Motor neuron (in vitro differentiated cells): ENCODE data around the gene NEGR1. TPM values are rescaled to one million over a fixed set of nuclear protein-coding genes. Genes with fewer than 3 reads are reported as not detected.

Experiments used
- ATAC-seq, 8 experiments: fragments of 200-7000 bp; cut with Tn5 transposase; replicated peaks in 6 of 8; 2 replicates each; pipeline ENCODE4 v1.8.0; 2021; ENCODE audit warnings: mild to moderate bottlenecking in 8 of 8, moderate library complexity in 8 of 8
- H3K27ac ChIP-seq, 2 donors: fragments of 250-450 bp; sonication (Bioruptor Pico); 2 replicates each; pipeline ENCODE4 v1.9.0; 2021; ENCODE audit warnings: antibody characterized with exemption in 2 of 2, mild to moderate bottlenecking in 2 of 2, moderate library complexity in 1 of 2
- H3K4me1 ChIP-seq, 2 donors: fragments of 250-450 bp; sonication (Bioruptor Pico); replicated peaks in 1 of 2; 2 replicates each; pipeline ENCODE4 v1.6.1; 2021; ENCODE audit warnings: antibody characterized with exemption in 2 of 2, mild to moderate bottlenecking in 2 of 2, moderate library complexity in 1 of 2
- H3K4me3 ChIP-seq, 5 donors: fragments of 250-450 bp; sonication (Bioruptor Pico); 2 replicates each; pipeline ENCODE4 v1.9.0; 2021; ENCODE audit warnings: antibody characterized with exemption in 5 of 5, mild to moderate bottlenecking in 5 of 5, moderate library complexity in 4 of 5
- WGBS, 10 experiments: fragments of 450-650 bp; shearing (Covaris generic); methylation state at CpG; one replicate each; pipeline ENCODE4 v1.0.0; 2022; 5-methylcytosine and 5-hydroxymethylcytosine counted together
- in situ Hi-C, 9 experiments: fragments of 400-800 bp; cut with MboI; loops; one replicate each; pipeline ENCODE4 v1.15.0; 2021; ENCODE audit warnings: low sequenced_read_pairs in 9 of 9, low pct_unique_long_range_greater_than_20kb in 2 of 9; ENCODE audit not compliant: unreplicated experiment in 9 of 9
- total RNA-seq, 8 experiments: library from RNA; unstranded; fragments of 300-600 nt; gene quantifications; 2 replicates each; pipeline versions ENCODE4 v1.2.3 to v1.2.4, GENCODE V29; 2022

NEGR1 gene
- total RNA-seq, 8 experiments from 2014 or later, result 0.63 to 40.6 (median 15.1) TPM

DNA sequence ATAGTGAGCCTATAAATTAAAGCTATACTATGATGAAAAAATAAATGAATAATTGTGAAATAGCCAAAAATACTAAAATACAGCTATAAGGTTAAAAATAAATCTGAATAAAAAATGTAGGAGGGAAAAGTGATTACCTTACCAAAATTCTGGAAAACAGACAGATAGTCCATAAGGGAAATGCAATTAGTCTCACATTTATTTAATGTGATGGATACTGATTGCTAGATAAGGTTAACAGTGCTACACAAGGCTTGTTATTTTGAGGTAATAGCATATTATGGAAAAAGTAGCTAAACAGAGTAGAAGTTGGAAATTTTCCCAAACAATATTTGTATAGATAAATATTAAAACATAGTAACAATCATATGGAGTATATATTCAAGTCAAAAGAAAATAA is 413.0 kb downstream of the NEGR1 start:
- in situ Hi-C loops, result no loop called here

GRCh38 chr1:71862756-71863155 is 419.6 kb downstream of the NEGR1 start:
- no peak for ATAC-seq
- WGBS, 10 experiments, result 47 to 94% (median 65%) methylated on average over 1 to 2 of the region's 2 CpGs
- no peak overlapping the region for H3K27ac ChIP-seq
- no peaks in the 10 kb centered on the region for H3K4me1 ChIP-seq
- no peak overlapping the region for H3K4me3 ChIP-seq
- in situ Hi-C loops, result no loop called here

More for the DNA sequence above, 413.0 kb downstream of the NEGR1 start:
- ATAC-seq, result no peak
- peaks cover 0 to 2% of the 10 kb centered on the region in 2 donors for H3K4me1 ChIP-seq
- H3K4me3 ChIP-seq, result no peak overlapping the region
- no peak overlapping the region for H3K27ac ChIP-seq

- H3K4me3 ChIP-seq, result no peak overlapping the region
- no peaks in the 10 kb centered on the region for H3K4me1 ChIP-seq
- ATAC-seq, result peak; percentile 25 to 96 (median 88)
- in situ Hi-C loops, result no loop called here
- no peak overlapping the region for H3K27ac ChIP-seq
Observed at GRCh38 chr1:71861022-71861421, 421.3 kb downstream of the NEGR1 start.

DNA sequence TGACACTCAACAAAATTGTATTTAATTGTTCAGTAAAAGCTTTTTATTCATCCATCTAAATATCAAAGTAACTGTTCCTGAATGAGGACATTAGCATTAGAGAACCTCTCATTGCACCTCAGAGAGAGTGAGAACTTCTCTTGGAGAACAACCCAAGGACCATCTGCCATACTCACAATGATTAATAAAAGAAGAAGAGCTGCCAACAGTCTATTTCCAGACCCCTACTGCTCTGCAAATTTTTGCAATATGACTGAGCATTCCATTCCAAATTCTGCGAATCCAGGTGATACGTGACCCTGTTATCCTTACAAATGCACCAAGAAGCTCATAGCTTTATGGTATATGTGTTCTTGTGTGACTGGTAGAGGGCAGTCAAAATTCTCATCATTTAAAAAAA is 422.5 kb downstream of the NEGR1 start:
- Histone ChIP-seq H3K4me3 (no peak overlapping the region), H3K27ac (no peak overlapping the region), H3K4me1 (no peaks in the 10 kb centered on the region)
- in situ Hi-C loops, result no loop called here
- WGBS, 10 experiments, result 50 to 100% (median 93%) methylated on average over 1 to 2 of the region's 2 CpGs
- ATAC-seq, result no peak

- no peak overlapping the region for H3K4me3 ChIP-seq
- 38 to 100% (median 88%) methylated on average over 1 of the region's 1 CpG for WGBS, 10 experiments
- in situ Hi-C loops, result no loop called here
- peak in 2 of 8 experiments; percentile 14 to 19 for ATAC-seq
- no peak overlapping the region for H3K27ac ChIP-seq
- H3K4me1 ChIP-seq, result no peaks in the 10 kb centered on the region
Observed at GRCh38 chr1:71857862-71858261, 424.5 kb downstream of the NEGR1 start.

- Histone ChIP-seq H3K4me3 (no peak overlapping the region), H3K27ac (no peak overlapping the region), H3K4me1 (no peaks in the 10 kb centered on the region)
- in situ Hi-C loops, result no loop called here
- ATAC-seq, result no peak
- 58 to 100% (median 79%) methylated on average over 1 to 2 of the region's 2 CpGs for WGBS, 10 experiments
Observed at GRCh38 chr1:71853360-71853759, 429.0 kb downstream of the NEGR1 start.

GRCh38 chr1:71850936-71851335 is 431.4 kb downstream of the NEGR1 start:
- in situ Hi-C loops, result no loop called here
- Histone ChIP-seq H3K4me1 (peaks cover 0 to 5% of the 10 kb centered on the region in 2 donors), H3K27ac (no peak overlapping the region), H3K4me3 (no peak overlapping the region)
- ATAC-seq, result no peak
- WGBS, 10 experiments, result 33 to 100% (median 90%) methylated on average over 1 to 3 of the region's 3 CpGs

DNA sequence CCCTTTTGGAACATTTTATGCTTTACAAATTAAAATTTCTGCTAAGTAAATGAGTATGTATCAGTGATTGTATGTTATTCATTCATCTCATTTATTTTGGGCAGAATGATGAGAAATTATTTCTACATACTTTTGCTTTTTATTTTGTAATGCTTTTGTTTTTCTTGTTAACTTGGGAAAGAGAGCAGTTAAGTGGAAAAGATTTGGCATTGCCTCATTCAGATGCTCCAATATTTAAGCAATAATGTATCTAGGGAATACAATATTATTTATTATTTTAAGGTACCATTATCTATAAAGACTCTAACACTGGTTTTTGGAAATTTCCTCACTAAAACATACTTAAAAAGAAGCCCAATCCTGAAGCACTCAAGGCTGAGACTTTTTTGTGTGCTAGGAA is 431.8 kb downstream of the NEGR1 start:
- ATAC-seq, result no peak
- Histone ChIP-seq H3K27ac (no peak overlapping the region), H3K4me1 (peaks cover 0 to 5% of the 10 kb centered on the region in 2 donors), H3K4me3 (no peak overlapping the region)
- in situ Hi-C loops, result no loop called here

GRCh38 chr1:71843012-71843411 is 439.3 kb downstream of the NEGR1 start:
- Histone ChIP-seq H3K4me1 (peaks cover 0 to 9% of the 10 kb centered on the region in 2 donors), H3K4me3 (no peak overlapping the region), H3K27ac (no peak overlapping the region)
- 53 to 95% (median 79%) methylated on average over 1 to 2 of the region's 2 CpGs; no CpG with 5 or more reads in 3 of the 10 experiments for WGBS, 10 experiments
- in situ Hi-C loops, result no loop called here
- peak in 1 of 8 experiments; percentile 48 for ATAC-seq

- 62 to 100% (median 88%) methylated on average over 1 to 4 of the region's 4 CpGs for WGBS, 10 experiments
- Histone ChIP-seq H3K4me1 (peaks cover 0 to 5% of the 10 kb centered on the region in 2 donors), H3K27ac (no peak overlapping the region), H3K4me3 (no peak overlapping the region)
- ATAC-seq, result no peak
- in situ Hi-C loops, result no loop called here
Observed at GRCh38 chr1:71839876-71840275, 442.5 kb downstream of the NEGR1 start.

DNA sequence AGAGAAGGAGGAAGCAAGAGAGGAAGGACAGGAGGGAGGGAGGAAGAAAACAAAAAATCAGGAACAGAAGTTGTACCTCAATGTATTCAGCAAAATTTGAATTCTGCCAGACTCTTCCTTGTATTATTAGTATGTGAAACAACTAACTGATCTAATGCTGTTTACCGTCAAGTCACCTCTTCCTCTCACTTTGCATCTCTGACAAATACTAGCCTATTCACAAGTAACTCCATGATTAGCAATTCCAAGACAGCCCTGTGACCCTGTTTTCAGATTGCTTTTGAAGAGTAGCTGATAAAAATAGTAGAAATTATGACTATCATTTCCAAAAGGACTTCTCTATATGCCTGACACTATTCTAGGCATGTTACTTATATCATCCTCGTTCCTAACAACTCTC is 445.4 kb downstream of the NEGR1 start:
- peak in 2 of 8 experiments; percentile 79 to 87 for ATAC-seq
- Histone ChIP-seq H3K27ac (no peak overlapping the region), H3K4me1 (no peaks in the 10 kb centered on the region), H3K4me3 (no peak overlapping the region)
- 4 to 57% (median 43%) methylated on average over 1 to 2 of the region's 2 CpGs; no CpG with 5 or more reads in 1 of the 10 experiments for WGBS, 10 experiments
- in situ Hi-C loops, result no loop called here

- in situ Hi-C loops, result no loop called here
- ATAC-seq, result no peak
- Histone ChIP-seq H3K27ac (no peak overlapping the region), H3K4me1 (no peaks in the 10 kb centered on the region), H3K4me3 (no peak overlapping the region)
Observed at GRCh38 chr1:71835442-71835813, 446.9 kb downstream of the NEGR1 start.

GRCh38 chr1:71834601-71835441 is 447.5 kb downstream of the NEGR1 start:
- ATAC-seq, result no peak
- Histone ChIP-seq H3K27ac (no peak overlapping the region), H3K4me3 (no peak overlapping the region), H3K4me1 (no peaks in the 10 kb centered on the region)
- WGBS, 10 experiments, result 34 to 100% (median 94%) methylated on average over 2 to 4 of the region's 4 CpGs
- in situ Hi-C loops, result no loop called here

GRCh38 chr1:71831646-71832045 is 450.7 kb downstream of the NEGR1 start:
- WGBS, 10 experiments, result 54 to 90% (median 84%) methylated on average over 2 to 4 of the region's 4 CpGs
- Histone ChIP-seq H3K27ac (no peak overlapping the region), H3K4me3 (no peak overlapping the region), H3K4me1 (peaks cover 6 to 12% of the 10 kb centered on the region in 2 donors)
- ATAC-seq, result no peak
- in situ Hi-C loops, result no loop called here
